Ramos (cell line): ENCODE results near the gene DOCK7.

Source experiments
- in situ Hi-C: fragments of 300-500 bp; cut with MboI; formaldehyde crosslinking; loops from one replicate; pipeline ENCODE4 v1.14.3; 2022; ENCODE audit warnings: low sequenced_read_pairs; ENCODE audit not compliant: unreplicated experiment

Gene DOCK7

GRCh38 chr1:62426794-62427193 lies 261.4 kb downstream of the DOCK7 start:
- in situ Hi-C loops: no loop called here

DNA sequence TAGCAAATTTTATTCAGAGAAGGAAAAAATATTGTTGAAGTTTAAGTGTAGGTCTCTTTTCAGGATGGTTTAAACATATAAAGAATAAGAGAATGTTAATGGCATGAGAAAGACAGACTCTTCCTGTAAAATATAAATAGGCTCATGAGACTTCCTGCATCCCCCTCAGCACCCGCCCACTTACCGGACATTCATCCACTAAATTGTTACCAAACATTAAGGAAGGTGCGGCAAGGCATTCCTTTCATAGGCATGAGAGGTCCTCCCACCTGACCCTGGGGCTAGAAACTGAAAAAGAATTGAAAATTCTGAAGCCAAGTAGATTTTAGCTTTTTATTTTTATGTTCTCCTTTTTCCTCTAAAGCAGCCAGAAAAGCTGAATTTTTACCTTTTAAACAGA lies 261.9 kb downstream of the DOCK7 start:
- in situ Hi-C loops: no loop called here

DNA sequence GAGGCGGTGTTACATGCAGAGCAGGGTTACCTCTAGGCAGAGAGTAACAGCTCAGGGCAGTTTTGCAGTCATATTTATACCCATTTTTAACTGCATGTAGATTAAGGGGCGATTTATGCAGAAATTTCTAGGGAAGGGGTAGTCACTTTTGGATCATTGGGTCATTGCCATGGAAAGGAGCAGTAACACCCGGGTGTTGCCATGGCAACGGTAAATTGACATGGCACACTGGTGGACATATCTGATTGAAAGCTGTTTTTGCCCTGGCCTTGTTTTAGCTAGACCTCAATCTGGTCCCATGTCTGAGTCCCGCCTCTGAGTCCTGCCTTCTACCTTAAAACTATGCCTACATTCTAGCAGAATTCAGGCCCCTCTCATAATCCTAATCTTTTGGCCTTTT lies 263.1 kb downstream of the DOCK7 start:
- in situ Hi-C loops: no loop called here

GRCh38 chr1:62424411-62424810 lies 263.8 kb downstream of the DOCK7 start:
- in situ Hi-C loops: no loop called here

GRCh38 chr1:62423580-62424242 lies 264.5 kb downstream of the DOCK7 start:
- in situ Hi-C loops: no loop called here

DNA sequence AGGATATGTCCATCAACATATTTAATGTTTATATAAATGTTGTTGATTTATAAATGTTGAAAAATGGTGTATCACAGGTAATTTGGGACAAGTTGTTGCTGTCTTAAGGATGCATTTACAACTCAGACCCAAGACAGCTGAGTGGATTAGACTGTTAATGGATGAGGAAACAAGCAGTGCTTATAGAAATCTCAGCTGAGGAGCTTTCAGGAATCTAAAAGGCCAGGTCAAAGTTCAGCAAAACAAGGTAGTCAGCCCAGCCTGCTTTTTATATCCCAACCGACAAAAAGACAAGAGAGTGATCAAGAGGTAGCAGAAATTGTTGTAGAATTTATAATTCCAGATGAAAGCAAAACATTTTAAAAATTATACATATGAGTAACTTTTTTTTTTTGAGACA lies 268.0 kb downstream of the DOCK7 start:
- in situ Hi-C loops: no loop called here

DNA sequence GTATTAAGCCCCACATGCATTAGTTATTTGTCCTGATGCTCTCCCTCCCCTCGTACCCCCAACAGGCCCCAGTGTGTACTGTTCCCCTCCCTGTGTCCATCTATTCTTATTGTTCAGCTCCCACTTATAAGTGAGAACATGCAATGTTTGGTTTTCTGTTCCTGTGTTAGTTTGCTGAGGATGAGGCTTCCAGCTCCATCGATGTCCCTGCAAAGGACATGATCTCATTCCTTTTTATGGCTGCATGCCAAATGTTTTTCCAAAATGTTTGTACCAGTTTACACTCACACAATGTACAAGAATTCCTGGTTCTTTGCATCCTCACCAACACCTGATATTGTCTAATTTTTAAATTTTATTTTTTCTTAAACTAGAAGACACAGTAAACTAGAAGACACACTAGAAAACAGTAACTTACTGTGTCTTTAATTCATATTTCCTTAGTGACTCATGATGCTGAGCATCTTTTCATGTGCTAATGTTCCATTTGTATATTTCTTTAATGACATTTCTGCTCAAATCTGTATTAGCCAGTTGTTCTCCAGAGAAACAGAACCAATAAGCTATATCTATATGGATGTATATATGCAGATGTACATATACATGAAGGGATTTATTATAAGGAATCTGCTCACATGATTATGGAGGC lies 270.7 kb downstream of the DOCK7 start:
- in situ Hi-C loops: no loop called here

DNA sequence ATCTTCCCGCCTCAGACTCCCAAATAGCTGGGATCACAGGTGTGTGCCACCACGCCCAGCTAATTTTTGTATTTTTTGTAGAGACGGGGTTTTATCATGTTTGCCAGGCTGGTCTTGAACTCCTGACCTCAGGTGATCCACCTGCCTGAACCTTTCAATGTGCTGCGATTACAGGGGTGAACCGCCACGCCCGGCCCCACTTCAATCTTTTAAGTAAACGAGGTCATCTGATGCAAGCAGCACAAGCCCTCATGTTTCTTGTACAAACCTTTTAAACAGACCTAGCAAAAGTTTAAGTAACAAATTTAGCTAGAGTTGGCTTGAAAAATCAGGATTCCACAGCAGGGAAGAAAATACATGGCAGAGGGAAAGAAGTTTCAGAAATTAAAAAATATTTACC lies 272.5 kb downstream of the DOCK7 start:
- in situ Hi-C loops: no loop called here

DNA sequence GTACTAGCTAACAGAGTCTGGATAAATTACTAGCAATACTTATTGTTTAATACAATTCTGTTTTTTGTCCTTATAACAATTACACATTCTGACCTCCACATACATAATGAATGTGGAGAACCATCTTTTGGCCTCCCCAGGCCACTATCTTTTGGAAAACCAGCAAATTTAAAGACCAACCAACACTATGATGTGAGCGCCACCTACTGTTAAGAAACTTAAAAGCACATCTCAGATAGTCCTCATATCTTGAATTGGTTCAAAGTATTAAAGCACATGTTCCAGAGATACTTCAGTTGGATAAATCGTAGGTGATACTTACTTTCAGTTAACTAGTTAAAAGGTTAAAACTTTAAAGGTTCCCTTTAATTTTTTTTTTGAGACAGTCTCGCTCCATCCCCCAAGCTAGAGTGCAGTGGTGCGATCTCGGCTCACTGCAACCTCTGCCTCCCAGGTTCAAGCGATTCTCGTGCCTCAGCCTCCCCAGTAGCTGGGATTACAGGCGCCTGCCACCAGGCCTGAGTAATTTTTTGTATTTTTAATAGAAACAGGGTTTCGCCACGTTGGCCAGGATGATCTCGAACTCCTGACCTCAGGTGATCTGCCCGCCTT lies 280.7 kb downstream of the DOCK7 start:
- in situ Hi-C loops: loop anchor here (10.0 kb wide), 1 partner anchor 233 kb away; no protein-coding TSS in a partner anchor

DNA sequence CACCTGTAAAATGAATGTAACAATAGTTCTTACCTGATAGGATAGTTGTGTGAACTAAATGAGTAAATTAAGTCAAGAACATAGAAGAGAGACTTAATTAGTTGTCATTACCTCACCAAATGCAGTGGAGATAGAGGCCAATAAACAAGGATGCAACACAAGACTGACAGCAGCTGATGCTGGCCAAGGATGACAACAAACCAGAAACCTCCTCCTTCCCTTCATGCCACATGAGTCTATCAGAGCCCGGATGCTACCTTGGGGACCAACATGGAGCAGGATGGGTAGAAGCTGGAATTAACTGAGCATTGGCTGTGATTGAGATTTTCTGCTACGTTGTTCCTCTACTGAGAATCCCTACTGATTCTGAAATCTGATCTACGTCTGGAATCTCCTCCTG lies 281.6 kb downstream of the DOCK7 start:
- in situ Hi-C loops: loop anchor here (10.0 kb wide), 1 partner anchor 232 kb away; no protein-coding TSS in a partner anchor

GRCh38 chr1:62405247-62405646 lies 282.9 kb downstream of the DOCK7 start:
- in situ Hi-C loops: loop anchor here (10.0 kb wide), 1 partner anchor 230 kb away; no protein-coding TSS in a partner anchor
